K562 (cell line): ENCODE data around the gene TMEM217. TPM values are rescaled to one million over a fixed set of nuclear protein-coding genes. Genes with fewer than 3 reads are reported as not detected.

Experiments used
- CEBPG ChIP-seq, 3 experiments: fragments of 200-800 bp in 1 of 3; sonication (Bioruptor generic) in 1 of 3; sonication (generic) in 1 of 3; formaldehyde crosslinking in 1 of 3; IDR thresholded peaks in 2 of 3; conservative IDR thresholded peaks in 1 of 3; 2 replicates each; pipeline versions ENCODE4 v1.6.1 to v1.8.0; 2016 to 2022; ENCODE audit warnings: missing compliant biosample characterization in 2 of 3, missing genetic modification characterization in 2 of 3, mild to moderate bottlenecking in 1 of 3, missing genetic modification reagents in 1 of 3
- CHAMP1 ChIP-seq: fragments of 450-650 bp; IDR thresholded peaks from 2 replicates; pipeline ENCODE4 v1.6.1; 2016; ENCODE audit warnings: mild to moderate bottlenecking
- CXXC5 ChIP-seq: fragments of 250-450 bp; sonication (Bioruptor Pico); IDR thresholded peaks from 2 replicates; pipeline ENCODE4 v1.8.0; 2022; ENCODE audit warnings: inconsistent platforms, mild to moderate bottlenecking, moderate library complexity
- ELF1 ChIP-seq: fragments of 200-800 bp; sonication (Bioruptor generic); IDR thresholded peaks from 2 replicates; pipeline ENCODE4 v1.6.1; 2016; ENCODE audit warnings: missing genetic modification characterization, missing compliant biosample characterization
- HMGN3 ChIP-seq: IDR thresholded peaks from 2 replicates; pipeline ENCODE4 v1.6.1; 2011; ENCODE audit warnings: borderline replicate concordance, low read depth, mild to moderate bottlenecking, mixed read lengths, low read length; ENCODE audit not compliant: insufficient read length; ENCODE audit errors: extremely low read depth
- POLR2B ChIP-seq: fragments of 450-650 bp; IDR thresholded peaks from 2 replicates; pipeline ENCODE4 v1.6.1; 2018; ENCODE audit warnings: low read depth; ENCODE audit not compliant: partially characterized antibody
- RAD21 ChIP-seq, 2 experiments: fragments of 250-450 bp in 1 of 2; fragments of 450-650 bp in 1 of 2; sonication (Bioruptor Pico) in 1 of 2; formaldehyde crosslinking in 1 of 2; IDR thresholded peaks in 1 of 2; conservative IDR thresholded peaks in 1 of 2; 2 replicates each; pipeline versions ENCODE4 v1.4.0 to v1.8.0; 2020 to 2022; ENCODE audit warnings: mild to moderate bottlenecking in 2 of 2, moderate library complexity in 1 of 2
- STAT5B ChIP-seq: fragments of 250-450 bp; sonication (Bioruptor Pico); IDR thresholded peaks from 2 replicates; pipeline ENCODE4 v1.8.0; 2021; ENCODE audit warnings: mild to moderate bottlenecking, inconsistent platforms
- ZBTB43 ChIP-seq: sonication (generic); formaldehyde crosslinking; IDR thresholded peaks from 2 replicates; pipeline ENCODE4 v1.8.0; 2023; ENCODE audit warnings: mild to moderate bottlenecking, missing genetic modification reagents
- ZNF449 ChIP-seq: fragments of 250-450 bp; sonication (Bioruptor Pico); IDR thresholded peaks from 2 replicates; pipeline ENCODE4 v1.8.0; 2022; ENCODE audit warnings: moderate library complexity, mild to moderate bottlenecking, inconsistent platforms
- ZNF79 ChIP-seq: fragments of 250-450 bp; sonication (Bioruptor Pico); IDR thresholded peaks from 2 replicates; pipeline ENCODE4 v1.4.0; 2020; ENCODE audit warnings: low read depth, mild to moderate bottlenecking, moderate library complexity
- polyA plus RNA-seq, 8 experiments: library from polyadenylated mRNA; depleted of rRNA in 4 of 8; stranded (reverse) in 5 of 8; unstranded in 3 of 8; fragments of >200 nt; fragmentation: Nextera tagmentation in 2 of 8; fragmentation: Illumina TruSeq in 1 of 8; extraction: Ambion mirVana in 2 of 8; extraction: Trizol in 1 of 8; gene quantifications; 2 replicates each; pipeline versions ENCODE4 v1.2.1 to v1.2.3, GENCODE V29; 2011 to 2014; ENCODE audit warnings: inconsistent platforms in 1 of 8, missing spikeins in 1 of 8
- total RNA-seq, 7 experiments: library from RNA; depleted of rRNA in 6 of 7; stranded (reverse); fragments of >200 nt in 6 of 7; fragmentation: Illumina TruSeq in 2 of 7; extraction: Trizol in 2 of 7; gene quantifications; 2 replicates each; pipeline versions ENCODE4 v1.2.1 to v1.2.3, GENCODE V29; 2011 to 2021; ENCODE audit warnings: low replicate concordance in 1 of 7
- TF ChIP-seq, protein P1 (sequence below): fragments of 200-800 bp; sonication (Bioruptor generic); IDR thresholded peaks from 2 replicates; pipeline ENCODE4 v1.6.1; 2016; ENCODE audit warnings: missing genetic modification characterization, missing compliant biosample characterization
- TF ChIP-seq, protein P2 (sequence below), 2 experiments: fragments of 450-650 bp in 1 of 2; sonication (generic) in 1 of 2; formaldehyde crosslinking; conservative IDR thresholded peaks; 2 replicates each; pipeline versions ENCODE4 v1.4.0 to v1.8.1; 2020 to 2022; ENCODE audit warnings: mild to moderate bottlenecking in 1 of 2, missing genetic modification reagents in 1 of 2

Gene TMEM217
- total and polyA plus RNA-seq, 9 of the 15 experiments (the other 6 are each of a cell fraction or from before 2014, with no cell fraction given): 1.3 to 8.0 (median 1.9) TPM

GRCh38 chr6:37258405-37259105 lies 611 bp upstream of the TMEM217 start (continued):
- TF ChIP-seq ZBTB43 (CRISPR knock-in tag) (no peak), ELF1 (tag) (peak; percentile 46; the same call in 1 of the 2 replicates), STAT5B (CRISPR knock-in tag) (no peak), RAD21 (CRISPR knock-in tag; conservative IDR thresholded peaks at IDR 0.05 in 1 of 2, IDR thresholded peaks at IDR 0.05 in 1 of 2) (peak in 1 of 2 experiments; percentile 48; a peak in 1 of 4 replicates), HMGN3 (no peak), ZNF79 (CRISPR knock-in tag) (no peak), POLR2B (no peak), ZNF449 (CRISPR knock-in tag) (no peak), CEBPG (CRISPR knock-in tag; IDR thresholded peaks at IDR 0.05) (0 out of 2 replicates have a peak, but pooled peaks have one; percentile 30), CEBPG (tag; conservative IDR thresholded peaks at IDR 0.05 in 1 of 2, IDR thresholded peaks at IDR 0.05 in 1 of 2) (0 out of 4 replicates have a peak, but pooled peaks of 1 of the 2 experiments have one; percentile 33), CHAMP1 (no peak), CXXC5 (no peak)
- TF ChIP-seq, protein P1, sequence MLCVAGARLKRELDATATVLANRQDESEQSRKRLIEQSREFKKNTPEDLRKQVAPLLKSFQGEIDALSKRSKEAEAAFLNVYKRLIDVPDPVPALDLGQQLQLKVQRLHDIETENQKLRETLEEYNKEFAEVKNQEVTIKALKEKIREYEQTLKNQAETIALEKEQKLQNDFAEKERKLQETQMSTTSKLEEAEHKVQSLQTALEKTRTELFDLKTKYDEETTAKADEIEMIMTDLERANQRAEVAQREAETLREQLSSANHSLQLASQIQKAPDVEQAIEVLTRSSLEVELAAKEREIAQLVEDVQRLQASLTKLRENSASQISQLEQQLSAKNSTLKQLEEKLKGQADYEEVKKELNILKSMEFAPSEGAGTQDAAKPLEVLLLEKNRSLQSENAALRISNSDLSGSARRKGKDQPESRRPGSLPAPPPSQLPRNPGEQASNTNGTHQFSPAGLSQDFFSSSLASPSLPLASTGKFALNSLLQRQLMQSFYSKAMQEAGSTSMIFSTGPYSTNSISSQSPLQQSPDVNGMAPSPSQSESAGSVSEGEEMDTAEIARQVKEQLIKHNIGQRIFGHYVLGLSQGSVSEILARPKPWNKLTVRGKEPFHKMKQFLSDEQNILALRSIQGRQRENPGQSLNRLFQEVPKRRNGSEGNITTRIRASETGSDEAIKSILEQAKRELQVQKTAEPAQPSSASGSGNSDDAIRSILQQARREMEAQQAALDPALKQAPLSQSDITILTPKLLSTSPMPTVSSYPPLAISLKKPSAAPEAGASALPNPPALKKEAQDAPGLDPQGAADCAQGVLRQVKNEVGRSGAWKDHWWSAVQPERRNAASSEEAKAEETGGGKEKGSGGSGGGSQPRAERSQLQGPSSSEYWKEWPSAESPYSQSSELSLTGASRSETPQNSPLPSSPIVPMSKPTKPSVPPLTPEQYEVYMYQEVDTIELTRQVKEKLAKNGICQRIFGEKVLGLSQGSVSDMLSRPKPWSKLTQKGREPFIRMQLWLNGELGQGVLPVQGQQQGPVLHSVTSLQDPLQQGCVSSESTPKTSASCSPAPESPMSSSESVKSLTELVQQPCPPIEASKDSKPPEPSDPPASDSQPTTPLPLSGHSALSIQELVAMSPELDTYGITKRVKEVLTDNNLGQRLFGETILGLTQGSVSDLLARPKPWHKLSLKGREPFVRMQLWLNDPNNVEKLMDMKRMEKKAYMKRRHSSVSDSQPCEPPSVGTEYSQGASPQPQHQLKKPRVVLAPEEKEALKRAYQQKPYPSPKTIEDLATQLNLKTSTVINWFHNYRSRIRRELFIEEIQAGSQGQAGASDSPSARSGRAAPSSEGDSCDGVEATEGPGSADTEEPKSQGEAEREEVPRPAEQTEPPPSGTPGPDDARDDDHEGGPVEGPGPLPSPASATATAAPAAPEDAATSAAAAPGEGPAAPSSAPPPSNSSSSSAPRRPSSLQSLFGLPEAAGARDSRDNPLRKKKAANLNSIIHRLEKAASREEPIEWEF (CRISPR knock-in tag): no peak
- TF ChIP-seq, protein P2, sequence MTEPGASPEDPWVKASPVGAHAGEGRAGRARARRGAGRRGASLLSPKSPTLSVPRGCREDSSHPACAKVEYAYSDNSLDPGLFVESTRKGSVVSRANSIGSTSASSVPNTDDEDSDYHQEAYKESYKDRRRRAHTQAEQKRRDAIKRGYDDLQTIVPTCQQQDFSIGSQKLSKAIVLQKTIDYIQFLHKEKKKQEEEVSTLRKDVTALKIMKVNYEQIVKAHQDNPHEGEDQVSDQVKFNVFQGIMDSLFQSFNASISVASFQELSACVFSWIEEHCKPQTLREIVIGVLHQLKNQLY (CRISPR knock-in tag; conservative IDR thresholded peaks at IDR 0.05): peak in 1 of 2 experiments; percentile 78; a peak in 1 of 4 replicates
